ENCODE results near the gene NAA10. TPM values are rescaled to one million over a fixed set of nuclear protein-coding genes. Genes with fewer than 3 reads are reported as not detected.

The NAA10 gene
- polyA plus RNA-seq, 2 of the 4 experiments (the other 2 are of a cell fraction) = 63.5 to 230 TPM

- no peak overlapping the region for H3K27ac ChIP-seq
- no peak overlapping the region for H3K4me2 ChIP-seq
- peaks cover 1% of the 10 kb centered on the region for H3K4me1 ChIP-seq
- no peaks in the 10 kb centered on the region for H3K9me3 ChIP-seq
- ChIA-PET CTCF (interaction anchor here (0.8 to 25.1 kb wide), 9 partner anchors 7 to 382 kb away, joined by 3 to 363 read pairs (median 4); partner anchors contain the start of genes NAA10 and RENBP), POLR2A (no interaction called here)
- TF ChIP-seq MYC (IDR thresholded peaks at IDR 0.05; ENCODE audit: borderline replicate concordance, low read length) = no peak
- TF ChIP-seq HOXA7 (CRISPR knock-in tag; IDR thresholded peaks at IDR 0.05) = no peak
- TF ChIP-seq TFCP2L1 (CRISPR knock-in tag; IDR thresholded peaks at IDR 0.05) = no peak
- no peak for TF ChIP-seq CHD4 (IDR thresholded peaks at IDR 0.05; ENCODE audit: borderline replicate concordance)
- H3K4me3 ChIP-seq = no peak overlapping the region
- DNase-seq (ENCODE audit: low read depth in 1 of 2, low spot score in 1 of 2) (no peak), ATAC-seq (no peak), FAIRE-seq (no peak)
- WGBS (ENCODE audit: missing lambda C conversion rate) = 80% methylated on average over 10 of the region's 40 CpGs
Measured at GRCh38 chrX:153921511-153922446, 13.1 kb downstream of the NAA10 start.

GRCh38 chrX:153921070-153921469, 13.8 kb downstream of the NAA10 start:
- ATAC-seq = no peak
- ChIA-PET CTCF (interaction anchor here (0.7 to 25.1 kb wide), 5 partner anchors 8 to 158 kb away, joined by 3 to 363 read pairs (median 26); partner anchors contain the start of genes NAA10 and RENBP), POLR2A (no interaction called here)
- TF ChIP-seq ESRRA (IDR thresholded peaks at IDR 0.05; ENCODE audit: borderline replicate concordance, low read length) (no peak), CHD2 (IDR thresholded peaks at IDR 0.05; ENCODE audit: low read length, partially characterized antibody) (no peak), CBX2 (IDR thresholded peaks at IDR 0.05; ENCODE audit: borderline replicate concordance, low read depth) (no peak), KDM5A (IDR thresholded peaks at IDR 0.05) (no peak), HOXB5 (CRISPR knock-in tag; IDR thresholded peaks at IDR 0.05) (no peak), EP300 (IDR thresholded peaks at IDR 0.05) (no peak), CBX8 (IDR thresholded peaks at IDR 0.05) (no peak), PBX3 (IDR thresholded peaks at IDR 0.05) (no peak), BHLHE40 (IDR thresholded peaks at IDR 0.05; ENCODE audit: low read depth, low read length) (no peak), HEYL (CRISPR knock-in tag; IDR thresholded peaks at IDR 0.05) (no peak), ELK1 (IDR thresholded peaks at IDR 0.05; ENCODE audit: low read depth, low read length) (no peak), MYC (IDR thresholded peaks at IDR 0.05; ENCODE audit: borderline replicate concordance, low read length) (no peak), NFE2L2 (conservative IDR thresholded peaks at IDR 0.05; ENCODE audit: low read length) (no peak), MAFK (IDR thresholded peaks at IDR 0.05; ENCODE audit: partially characterized antibody) (no peak), HOXA7 (CRISPR knock-in tag; IDR thresholded peaks at IDR 0.05) (no peak), MAZ (IDR thresholded peaks at IDR 0.05; ENCODE audit: borderline replicate concordance, low read depth, low read length) (no peak), RNF2 (IDR thresholded peaks at IDR 0.05; ENCODE audit: borderline replicate concordance, low read depth) (no peak), EHF (CRISPR knock-in tag; IDR thresholded peaks at IDR 0.05) (no peak), GATA3 (IDR thresholded peaks at IDR 0.05; ENCODE audit: borderline replicate concordance) (no peak)
- Histone ChIP-seq H3K27ac (no peak overlapping the region), H3K4me1 (no peaks in the 10 kb centered on the region), H3K4me3 (no peak overlapping the region), H3K9me3 (no peaks in the 10 kb centered on the region), H3K4me2 (no peak overlapping the region)
- no CpG with 5 or more reads among the region's 16 CpGs for WGBS (ENCODE audit: missing lambda C conversion rate)
- FAIRE-seq = no peak
- no peak for DNase-seq (ENCODE audit: low read depth in 1 of 2, low spot score in 1 of 2)

GRCh38 chrX:153920546-153920945, 14.3 kb downstream of the NAA10 start:
- Histone ChIP-seq H3K27ac (no peak overlapping the region), H3K4me1 (no peaks in the 10 kb centered on the region), H3K4me3 (no peak overlapping the region), H3K9me3 (no peaks in the 10 kb centered on the region), H3K4me2 (no peak overlapping the region)
- WGBS (ENCODE audit: missing lambda C conversion rate) = 70% methylated on average over 11 of the region's 14 CpGs
- ATAC-seq (no peak), FAIRE-seq (no peak), DNase-seq (ENCODE audit: low read depth in 1 of 2, low spot score in 1 of 2) (no peak)
- TF ChIP-seq CHD2 (IDR thresholded peaks at IDR 0.05; ENCODE audit: low read length, partially characterized antibody) = no peak
- TF ChIP-seq PBX3 (IDR thresholded peaks at IDR 0.05) = no peak
- no peak for TF ChIP-seq HOXB5 (CRISPR knock-in tag; IDR thresholded peaks at IDR 0.05)
- TF ChIP-seq RARB (CRISPR knock-in tag; IDR thresholded peaks at IDR 0.05) = no peak
- no peak for TF ChIP-seq FOXS1 (CRISPR knock-in tag; IDR thresholded peaks at IDR 0.05)
- no peak for TF ChIP-seq RFX5 (IDR thresholded peaks at IDR 0.05)
- TF ChIP-seq ESRRA (IDR thresholded peaks at IDR 0.05; ENCODE audit: borderline replicate concordance, low read length) = no peak
- TF ChIP-seq HEYL (CRISPR knock-in tag; IDR thresholded peaks at IDR 0.05) = no peak
- TF ChIP-seq EP300 (IDR thresholded peaks at IDR 0.05) = no peak
- no peak for TF ChIP-seq USF2 (IDR thresholded peaks at IDR 0.05)
- TF ChIP-seq POLR2AphosphoS2 (conservative IDR thresholded peaks at IDR 0.05; ENCODE audit: low read length) = no peak
- TF ChIP-seq TFCP2L1 (CRISPR knock-in tag; IDR thresholded peaks at IDR 0.05) = no peak
- no peak for TF ChIP-seq ZNF302 (CRISPR knock-in tag; IDR thresholded peaks at IDR 0.05)
- CTCF ChIA-PET = interaction anchor here (0.7 to 25.1 kb wide), 4 partner anchors 9 to 157 kb away, joined by 3 to 363 read pairs (median 30); partner anchors contain the start of gene RENBP
- POLR2A ChIA-PET = no interaction called here

Data from A549 (cell line).